Nephron (organoid): ENCODE measurements around the gene MYOD1.

Source experiments
- H3K27ac Mint-ChIP-seq, 3 experiments: 2 replicates each; pipeline ENCODE4 v1.8.0; 2020; ENCODE audit warnings: mixed read lengths in 3 of 3, mild to moderate bottlenecking in 2 of 3, moderate library complexity in 1 of 3
- H3K27me3 Mint-ChIP-seq: 2 replicates; pipeline ENCODE4 v1.8.0; 2021; ENCODE audit warnings: low read depth, mild to moderate bottlenecking, moderate library complexity, mixed read lengths
- H3K36me3 Mint-ChIP-seq: 2 replicates; pipeline ENCODE4 v1.8.0; 2020; ENCODE audit warnings: low read depth, mixed read lengths
- H3K4me1 Mint-ChIP-seq: 2 replicates; pipeline ENCODE4 v1.8.0; 2020; ENCODE audit warnings: mixed read lengths
- H3K4me3 Mint-ChIP-seq, 3 experiments: 2 replicates each; pipeline ENCODE4 v1.8.0; 2020; ENCODE audit warnings: mild to moderate bottlenecking in 3 of 3, mixed read lengths in 3 of 3, moderate library complexity in 2 of 3
- H3K9me3 Mint-ChIP-seq: 2 replicates; pipeline ENCODE4 v1.8.0; 2020; ENCODE audit warnings: mixed read lengths
- CTCF ChIP-seq, 3 experiments: fragments of 200-600 bp; sonication (generic); IDR thresholded peaks; one replicate each; pipeline ENCODE4 v1.5.0; 2021; ENCODE audit warnings: antibody characterized with exemption in 3 of 3; ENCODE audit not compliant: unreplicated experiment in 3 of 3

The MYOD1 gene

GRCh38 chr11:17736930-17737817, 17.8 kb downstream of the MYOD1 start:
- TF ChIP-seq CTCF (IDR thresholded peaks at IDR 0.05; ENCODE audit: unreplicated experiment in 3 of 3) = no peak

GRCh38 chr11:17738151-17738973, 19.0 kb downstream of the MYOD1 start:
- TF ChIP-seq CTCF (IDR thresholded peaks at IDR 0.05; ENCODE audit: unreplicated experiment in 3 of 3) = no peak
- Mint-ChIP-seq H3K36me3 (no peaks in the 10 kb centered on the region), H3K4me1 (peaks cover 6% of the 10 kb centered on the region), H3K4me3 (no peak overlapping the region), H3K27ac (no peak overlapping the region), H3K27me3 (peaks cover 49% of the 10 kb centered on the region), H3K9me3 (no peaks in the 10 kb centered on the region)

More at GRCh38 chr11:17736930-17737817, 17.8 kb downstream of the MYOD1 start:
- H3K4me1 Mint-ChIP-seq = peaks cover 16% of the 10 kb centered on the region
- peaks cover 56% of the 10 kb centered on the region for H3K27me3 Mint-ChIP-seq
- no peak overlapping the region for H3K27ac Mint-ChIP-seq
- peak overlapping the region; percentile 9 to 40 (median 24) for H3K4me3 Mint-ChIP-seq
- H3K36me3 Mint-ChIP-seq = no peaks in the 10 kb centered on the region
- no peaks in the 10 kb centered on the region for H3K9me3 Mint-ChIP-seq

- no peaks in the 10 kb centered on the region for H3K36me3 Mint-ChIP-seq
- H3K27ac Mint-ChIP-seq = no peak overlapping the region
- TF ChIP-seq CTCF (IDR thresholded peaks at IDR 0.05; ENCODE audit: unreplicated experiment in 3 of 3) = no peak
- no peaks in the 10 kb centered on the region for H3K9me3 Mint-ChIP-seq
- peaks cover 39% of the 10 kb centered on the region for H3K27me3 Mint-ChIP-seq
- H3K4me1 Mint-ChIP-seq = peaks cover 5% of the 10 kb centered on the region
- no peak overlapping the region for H3K4me3 Mint-ChIP-seq
These were observed 20.6 kb downstream of the MYOD1 start for GRCh38 chr11:17739945-17740338.

GRCh38 chr11:17740649-17741235, 21.4 kb downstream of the MYOD1 start:
- Mint-ChIP-seq H3K36me3 (no peaks in the 10 kb centered on the region), H3K27me3 (peaks cover 35% of the 10 kb centered on the region), H3K9me3 (no peaks in the 10 kb centered on the region), H3K27ac (no peak overlapping the region), H3K4me3 (no peak overlapping the region), H3K4me1 (peaks cover 5% of the 10 kb centered on the region)
- no peak for TF ChIP-seq CTCF (IDR thresholded peaks at IDR 0.05; ENCODE audit: unreplicated experiment in 3 of 3)

GRCh38 chr11:17741487-17741886, 22.1 kb downstream of the MYOD1 start:
- peaks cover 28% of the 10 kb centered on the region for H3K27me3 Mint-ChIP-seq
- H3K9me3 Mint-ChIP-seq = no peaks in the 10 kb centered on the region
- H3K4me1 Mint-ChIP-seq = peaks cover 4% of the 10 kb centered on the region
- no peak overlapping the region for H3K27ac Mint-ChIP-seq
- no peaks in the 10 kb centered on the region for H3K36me3 Mint-ChIP-seq
- no peak overlapping the region for H3K4me3 Mint-ChIP-seq
- TF ChIP-seq CTCF (IDR thresholded peaks at IDR 0.05; ENCODE audit: unreplicated experiment in 3 of 3) = no peak
